ENCODE data around the gene UGT1A8.

UGT1A8 gene

DNA sequence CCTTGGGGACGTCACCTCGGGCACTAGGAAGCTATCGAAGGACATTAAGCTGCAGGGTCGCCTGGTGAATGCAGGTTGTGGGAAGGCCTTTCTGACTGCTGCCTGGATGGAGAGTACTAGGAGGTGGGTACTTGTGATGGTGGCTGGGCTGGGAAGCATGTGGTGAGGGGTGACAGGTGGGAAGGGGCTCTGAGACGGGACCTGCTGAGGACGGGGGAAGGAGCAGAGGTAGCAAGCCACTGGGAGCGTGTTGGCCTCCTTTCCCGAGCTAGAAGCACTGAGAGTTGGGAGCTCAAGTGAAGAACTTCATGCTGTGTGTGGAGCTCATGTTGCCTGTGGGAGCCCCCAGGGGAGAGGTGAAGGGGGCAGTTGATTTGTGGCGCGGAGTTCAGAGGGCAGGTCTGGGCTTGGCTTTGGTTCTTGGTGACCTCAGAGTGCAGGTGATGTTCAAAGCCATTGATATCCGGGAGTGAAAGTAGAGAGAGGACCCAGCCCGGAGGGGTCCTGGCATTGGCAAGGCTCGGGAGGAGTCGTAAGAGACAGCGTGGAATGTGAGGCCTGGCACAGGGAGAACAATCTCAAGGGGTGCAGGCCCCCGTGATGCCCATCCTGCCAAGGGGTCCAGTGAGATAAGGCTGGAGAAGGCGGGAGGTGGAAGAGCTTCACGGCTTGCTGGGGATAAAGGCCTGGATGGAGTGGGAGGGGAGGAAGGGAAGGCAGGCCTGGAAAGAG lies 173.9 kb downstream of the UGT1A8 start:
- no peak overlapping the region for H3K4me3 ChIP-seq (ENCODE audit: low read depth, low read length)
- no peaks in the 10 kb centered on the region for H3K9me3 ChIP-seq (ENCODE audit: control insufficient read depth, insufficient read depth, low read depth, low read length)
- no peaks in the 10 kb centered on the region for H3K4me1 ChIP-seq (ENCODE audit: control insufficient read depth, insufficient read depth, low read length)
- no peak overlapping the region for H3K27ac ChIP-seq (ENCODE audit: low read depth, low read length)
- no peaks in the 10 kb centered on the region for H3K27me3 ChIP-seq (ENCODE audit: control insufficient read depth, insufficient read depth, low read length)
- no peaks in the 10 kb centered on the region for H3K36me3 ChIP-seq (ENCODE audit: control insufficient read depth, insufficient read depth, low read length)
- no peak overlapping the region for H3K9ac ChIP-seq (ENCODE audit: low read length)

DNA sequence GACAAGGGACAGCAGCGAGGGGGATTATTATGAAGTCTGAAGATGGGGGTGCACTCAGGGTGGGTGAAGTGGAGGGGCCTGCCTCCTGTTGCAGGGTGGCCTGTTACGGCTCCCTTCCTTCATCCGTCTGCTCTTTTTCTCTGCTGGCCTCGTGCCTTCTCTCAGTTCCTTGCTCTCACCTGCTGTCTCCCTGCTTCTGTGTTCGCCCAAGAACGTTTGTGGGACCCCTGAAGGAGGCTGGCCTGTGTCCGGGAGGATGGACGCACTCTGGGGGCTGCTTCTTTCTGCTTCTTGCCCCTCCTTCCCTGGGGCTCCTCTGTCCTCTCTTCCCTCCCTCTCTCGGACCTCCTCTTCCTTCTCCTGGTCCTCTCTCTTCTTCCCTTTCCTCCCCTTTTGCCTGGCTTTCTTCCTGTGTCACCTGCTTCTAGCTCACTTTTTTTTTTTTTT lies 174.5 kb downstream of the UGT1A8 start:
- H3K27me3 ChIP-seq (ENCODE audit: control insufficient read depth, insufficient read depth, low read length): no peaks in the 10 kb centered on the region
- no peaks in the 10 kb centered on the region for H3K9me3 ChIP-seq (ENCODE audit: control insufficient read depth, insufficient read depth, low read depth, low read length)
- H3K4me1 ChIP-seq (ENCODE audit: control insufficient read depth, insufficient read depth, low read length): no peaks in the 10 kb centered on the region
- no peaks in the 10 kb centered on the region for H3K36me3 ChIP-seq (ENCODE audit: control insufficient read depth, insufficient read depth, low read length)
- H3K9ac ChIP-seq (ENCODE audit: low read length): no peak overlapping the region
- no peak overlapping the region for H3K4me3 ChIP-seq (ENCODE audit: low read depth, low read length)
- no peak overlapping the region for H3K27ac ChIP-seq (ENCODE audit: low read depth, low read length)

- no peak overlapping the region for H3K4me3 ChIP-seq (ENCODE audit: low read depth, low read length)
Observed at GRCh38 chr2:233792720-233793119, 175.3 kb downstream of the UGT1A8 start.

DNA sequence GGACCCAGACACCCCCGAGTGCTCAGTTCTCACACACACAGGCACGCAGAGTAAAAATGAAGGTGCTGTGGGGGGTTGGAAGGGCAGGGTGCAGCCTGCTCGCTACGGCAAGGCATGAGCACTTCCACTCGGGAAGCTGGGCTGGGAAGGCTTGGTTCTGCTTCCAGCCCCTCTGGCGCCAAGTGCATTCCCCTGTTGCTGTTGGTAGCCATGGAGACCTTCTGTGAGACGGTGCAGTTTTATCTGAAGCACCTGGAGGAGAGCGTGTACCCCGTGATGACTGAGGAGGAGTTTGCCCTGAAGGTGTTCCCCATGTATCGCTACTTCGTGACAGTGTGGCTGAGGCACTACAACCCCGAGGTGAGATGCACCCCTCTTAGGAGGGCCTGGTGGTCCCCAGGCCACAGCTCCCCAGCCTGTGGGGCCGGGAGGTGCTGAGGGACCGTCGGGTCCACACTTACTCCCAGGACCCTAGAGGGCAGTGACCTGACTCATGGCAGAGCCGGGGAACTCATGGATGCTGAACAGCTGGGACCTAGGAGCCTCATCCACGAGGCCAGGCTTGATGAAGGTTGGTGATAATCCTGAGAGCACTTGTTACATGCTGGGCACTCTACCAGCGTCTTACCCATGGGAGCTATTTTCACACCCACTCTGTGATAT lies 176.2 kb downstream of the UGT1A8 start:
- Histone ChIP-seq H3K27me3 (ENCODE audit: control insufficient read depth, insufficient read depth, low read length) (no peaks in the 10 kb centered on the region), H3K4me1 (ENCODE audit: control insufficient read depth, insufficient read depth, low read length) (no peaks in the 10 kb centered on the region), H3K9me3 (ENCODE audit: control insufficient read depth, insufficient read depth, low read depth, low read length) (no peaks in the 10 kb centered on the region), H3K36me3 (ENCODE audit: control insufficient read depth, insufficient read depth, low read length) (no peaks in the 10 kb centered on the region), H3K9ac (ENCODE audit: low read length) (no peak overlapping the region), H3K27ac (ENCODE audit: low read depth, low read length) (no peak overlapping the region), H3K4me3 (ENCODE audit: low read depth, low read length) (no peak overlapping the region)

More at GRCh38 chr2:233792720-233793119, 175.3 kb downstream of the UGT1A8 start:
- H3K9me3 ChIP-seq (ENCODE audit: control insufficient read depth, insufficient read depth, low read depth, low read length): no peaks in the 10 kb centered on the region
- no peaks in the 10 kb centered on the region for H3K4me1 ChIP-seq (ENCODE audit: control insufficient read depth, insufficient read depth, low read length)
- H3K27ac ChIP-seq (ENCODE audit: low read depth, low read length): no peak overlapping the region
- H3K27me3 ChIP-seq (ENCODE audit: control insufficient read depth, insufficient read depth, low read length): no peaks in the 10 kb centered on the region
- no peaks in the 10 kb centered on the region for H3K36me3 ChIP-seq (ENCODE audit: control insufficient read depth, insufficient read depth, low read length)
- H3K9ac ChIP-seq (ENCODE audit: low read length): no peak overlapping the region

DNA sequence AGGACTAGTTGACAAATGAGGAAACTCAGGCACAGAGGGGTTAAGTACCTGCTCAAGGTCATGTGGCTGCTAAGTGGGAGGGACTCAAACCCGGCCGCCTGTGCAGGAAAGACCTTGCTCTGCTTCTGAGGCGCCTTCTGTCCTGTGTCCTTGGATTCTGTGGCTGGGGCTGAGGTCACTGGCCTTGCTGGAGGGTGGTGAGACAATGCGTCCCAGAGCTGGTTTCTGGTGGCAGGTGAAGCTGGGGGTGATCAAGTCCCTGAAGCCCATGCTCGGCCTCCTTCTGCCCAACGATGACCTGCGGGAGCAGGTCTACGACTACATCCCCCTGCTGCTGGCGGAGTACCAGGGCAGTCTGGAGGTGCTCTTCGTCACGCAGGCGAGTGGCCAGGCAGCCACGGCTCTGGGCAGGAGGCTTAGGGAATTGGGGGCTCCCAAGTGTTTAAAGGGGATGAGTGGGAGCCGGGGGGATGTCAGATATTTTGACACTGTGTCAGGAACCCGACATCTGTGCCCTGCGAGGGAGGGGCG lies 176.8 kb downstream of the UGT1A8 start:
- no peak overlapping the region for H3K27ac ChIP-seq (ENCODE audit: low read depth, low read length)
- H3K4me1 ChIP-seq (ENCODE audit: control insufficient read depth, insufficient read depth, low read length): no peaks in the 10 kb centered on the region
- no peak overlapping the region for H3K9ac ChIP-seq (ENCODE audit: low read length)
- no peaks in the 10 kb centered on the region for H3K27me3 ChIP-seq (ENCODE audit: control insufficient read depth, insufficient read depth, low read length)
- no peak overlapping the region for H3K4me3 ChIP-seq (ENCODE audit: low read depth, low read length)
- no peaks in the 10 kb centered on the region for H3K36me3 ChIP-seq (ENCODE audit: control insufficient read depth, insufficient read depth, low read length)
- H3K9me3 ChIP-seq (ENCODE audit: control insufficient read depth, insufficient read depth, low read depth, low read length): no peaks in the 10 kb centered on the region

- Histone ChIP-seq H3K9ac (ENCODE audit: low read length) (no peak overlapping the region), H3K27ac (ENCODE audit: low read depth, low read length) (no peak overlapping the region), H3K36me3 (ENCODE audit: control insufficient read depth, insufficient read depth, low read length) (no peaks in the 10 kb centered on the region), H3K4me1 (ENCODE audit: control insufficient read depth, insufficient read depth, low read length) (no peaks in the 10 kb centered on the region), H3K27me3 (ENCODE audit: control insufficient read depth, insufficient read depth, low read length) (no peaks in the 10 kb centered on the region), H3K9me3 (ENCODE audit: control insufficient read depth, insufficient read depth, low read depth, low read length) (no peaks in the 10 kb centered on the region), H3K4me3 (ENCODE audit: low read depth, low read length) (no peak overlapping the region)
Observed at GRCh38 chr2:233795735-233796171, 178.3 kb downstream of the UGT1A8 start.

DNA sequence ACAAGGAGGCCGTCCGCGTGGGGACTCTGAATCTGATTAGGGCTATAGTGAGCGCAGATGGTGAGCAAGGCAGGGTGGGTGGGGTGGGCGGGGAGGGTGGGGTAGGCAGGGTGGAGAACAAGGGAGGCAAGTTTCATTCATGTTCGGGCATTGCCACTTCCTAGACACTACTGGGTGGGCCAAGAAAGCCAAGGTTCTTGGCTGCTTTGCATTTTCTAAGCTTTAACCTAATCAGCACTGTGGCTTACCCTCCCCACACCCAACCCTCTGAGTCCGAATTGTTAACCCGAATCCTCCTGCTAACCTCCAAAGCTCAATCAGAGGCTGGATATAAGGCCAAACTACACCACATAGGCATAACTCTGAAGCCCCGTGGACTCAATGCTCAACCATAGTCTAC lies 178.8 kb downstream of the UGT1A8 start:
- H3K27ac ChIP-seq (ENCODE audit: low read depth, low read length): no peak overlapping the region
- H3K36me3 ChIP-seq (ENCODE audit: control insufficient read depth, insufficient read depth, low read length): no peaks in the 10 kb centered on the region
- H3K9me3 ChIP-seq (ENCODE audit: control insufficient read depth, insufficient read depth, low read depth, low read length): no peaks in the 10 kb centered on the region
- H3K4me1 ChIP-seq (ENCODE audit: control insufficient read depth, insufficient read depth, low read length): no peaks in the 10 kb centered on the region
- no peak overlapping the region for H3K4me3 ChIP-seq (ENCODE audit: low read depth, low read length)
- H3K9ac ChIP-seq (ENCODE audit: low read length): no peak overlapping the region
- H3K27me3 ChIP-seq (ENCODE audit: control insufficient read depth, insufficient read depth, low read length): no peaks in the 10 kb centered on the region

DNA sequence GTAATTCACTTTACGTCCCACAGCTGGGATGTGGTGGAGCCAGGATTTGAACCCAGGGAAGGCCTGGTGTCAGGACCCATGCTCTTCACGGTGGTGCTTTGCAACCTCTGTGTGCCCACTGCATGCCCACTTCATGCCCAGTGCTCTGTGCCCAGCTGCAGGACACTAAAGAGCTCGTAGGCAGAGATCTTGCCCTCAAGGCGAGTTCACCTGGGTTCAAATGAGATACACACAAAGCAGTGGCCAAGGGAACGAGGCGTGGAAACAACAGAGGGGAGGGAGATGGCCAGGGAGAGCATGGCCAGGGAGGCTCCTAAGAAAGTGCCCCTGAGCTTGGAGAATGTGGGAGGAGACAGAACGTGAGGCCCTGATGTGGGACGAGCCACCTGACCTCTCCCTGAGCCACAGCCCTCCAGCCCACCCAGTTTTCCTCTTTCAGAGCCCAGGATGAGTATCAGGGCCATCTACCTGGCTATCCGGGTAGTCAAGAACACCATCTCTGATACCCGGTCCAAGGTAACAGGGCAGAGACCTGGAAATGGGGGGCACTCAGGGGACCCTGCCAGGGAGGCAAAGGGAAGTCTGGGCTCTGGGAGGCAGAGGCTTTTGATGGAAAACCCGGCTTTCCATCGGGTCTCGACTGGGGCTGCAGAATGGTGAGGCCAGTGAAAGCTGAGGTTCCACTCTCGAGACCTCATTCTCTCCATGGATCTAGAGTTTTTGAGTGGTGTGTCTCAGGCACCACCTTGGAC lies 181.1 kb downstream of the UGT1A8 start:
- Histone ChIP-seq H3K4me3 (ENCODE audit: low read depth, low read length) (no peak overlapping the region), H3K4me1 (ENCODE audit: control insufficient read depth, insufficient read depth, low read length) (no peaks in the 10 kb centered on the region), H3K27ac (ENCODE audit: low read depth, low read length) (no peak overlapping the region), H3K9me3 (ENCODE audit: control insufficient read depth, insufficient read depth, low read depth, low read length) (no peaks in the 10 kb centered on the region), H3K9ac (ENCODE audit: low read length) (no peak overlapping the region), H3K36me3 (ENCODE audit: control insufficient read depth, insufficient read depth, low read length) (no peaks in the 10 kb centered on the region), H3K27me3 (ENCODE audit: control insufficient read depth, insufficient read depth, low read length) (0 out of 2 replicates have a peak, but pooled peaks cover 2% of the 10 kb centered on the region)

DNA sequence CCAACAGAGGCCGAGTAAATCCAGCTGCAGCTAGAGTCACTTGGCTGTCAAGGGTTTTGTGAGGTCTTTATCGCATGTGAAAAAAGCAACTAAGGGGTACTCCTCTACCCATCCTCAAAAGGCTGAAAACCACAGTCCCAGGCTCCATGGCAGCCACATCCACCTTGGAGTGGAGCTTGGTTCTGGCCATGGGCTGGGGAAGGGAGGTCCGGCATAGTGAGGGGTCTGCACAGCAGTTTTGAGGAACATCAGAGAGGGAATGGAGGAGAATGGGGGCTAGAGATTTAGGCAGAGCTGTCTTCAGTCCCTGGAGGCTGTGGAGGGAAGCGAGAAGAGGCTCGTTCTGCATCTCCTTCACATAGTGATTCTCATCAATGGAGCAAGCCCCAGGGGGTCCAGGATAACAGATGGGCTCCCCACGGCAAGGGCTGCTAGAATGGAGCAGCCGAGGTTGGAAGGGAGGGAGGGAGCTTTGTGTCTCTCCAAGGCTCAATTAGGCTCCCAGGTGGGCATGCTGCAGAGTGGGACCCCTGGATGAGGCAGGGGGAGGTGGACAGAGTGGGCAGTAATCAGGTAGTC lies 181.7 kb downstream of the UGT1A8 start:
- Histone ChIP-seq H3K9ac (ENCODE audit: low read length) (no peak overlapping the region), H3K9me3 (ENCODE audit: control insufficient read depth, insufficient read depth, low read depth, low read length) (no peaks in the 10 kb centered on the region), H3K4me3 (ENCODE audit: low read depth, low read length) (no peak overlapping the region), H3K27me3 (ENCODE audit: control insufficient read depth, insufficient read depth, low read length) (0 out of 2 replicates have a peak, but pooled peaks cover 2% of the 10 kb centered on the region), H3K27ac (ENCODE audit: low read depth, low read length) (no peak overlapping the region), H3K4me1 (ENCODE audit: control insufficient read depth, insufficient read depth, low read length) (no peaks in the 10 kb centered on the region), H3K36me3 (ENCODE audit: control insufficient read depth, insufficient read depth, low read length) (no peaks in the 10 kb centered on the region)

DNA sequence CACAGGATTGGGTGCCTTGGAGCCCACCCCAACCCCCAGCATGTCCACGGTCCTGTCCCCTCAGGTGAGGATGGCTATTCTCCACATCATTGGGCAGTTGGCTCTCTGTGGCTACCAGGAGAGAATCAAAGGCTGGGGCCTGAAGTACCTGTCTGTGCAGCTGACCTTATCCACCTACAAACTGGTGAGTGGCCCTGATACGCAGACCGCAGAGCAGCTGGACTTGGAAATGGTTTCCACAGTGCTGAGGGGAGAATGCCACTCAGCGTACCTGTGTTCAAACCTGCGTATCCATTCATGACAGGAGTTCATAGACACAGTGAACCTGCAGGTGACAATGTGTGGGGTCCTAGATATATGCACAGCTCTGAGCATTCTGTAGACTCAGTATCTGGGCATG lies 182.3 kb downstream of the UGT1A8 start:
- Histone ChIP-seq H3K27ac (ENCODE audit: low read depth, low read length) (no peak overlapping the region), H3K4me1 (ENCODE audit: control insufficient read depth, insufficient read depth, low read length) (no peaks in the 10 kb centered on the region), H3K9me3 (ENCODE audit: control insufficient read depth, insufficient read depth, low read depth, low read length) (no peaks in the 10 kb centered on the region), H3K9ac (ENCODE audit: low read length) (no peak overlapping the region), H3K4me3 (ENCODE audit: low read depth, low read length) (no peak overlapping the region), H3K36me3 (ENCODE audit: control insufficient read depth, insufficient read depth, low read length) (no peaks in the 10 kb centered on the region), H3K27me3 (ENCODE audit: control insufficient read depth, insufficient read depth, low read length) (0 out of 2 replicates have a peak, but pooled peaks cover 2% of the 10 kb centered on the region)

Measured in HUES6 (cell line).